A673 (cell line): ENCODE data around the gene KNCN. TPM values are rescaled to one million over a fixed set of nuclear protein-coding genes. Genes with fewer than 3 reads are reported as not detected.

Source experiments
- BruUV-seq: library from RNA; stranded (reverse); fragments of 400-500 nt; replicated peaks from 2 replicates; lab custom pipeline; 2021; lab: Mats Ljungman, UMichigan
- CTCF ChIA-PET: fragments of 300-600 bp; sonication (Branson Sonifier 250); formaldehyde crosslinking; loops from one replicate; lab custom pipeline; 2022; ENCODE audit warnings: antibody characterized with exemption; lab: Charles Lee
- POLR2A ChIA-PET: fragments of 300-600 bp; sonication (Branson Sonifier 250); formaldehyde crosslinking; loops from one replicate; lab custom pipeline; 2022; ENCODE audit warnings: antibody characterized with exemption; ENCODE audit not compliant: low non-redundant PET; lab: Charles Lee
- DNase-seq: peaks from one replicate; pipeline ENCODE4 v3.0.0-alpha.2; 2015; ENCODE audit warnings: low spot score
- H3K27ac ChIP-seq: fragments of 200-600 bp; sonication (generic); 2 replicates; pipeline ENCODE4 v1.5.1; 2016; ENCODE audit warnings: mixed run types, low read depth, mild to moderate bottlenecking, mixed read lengths, antibody characterized with exemption, low read length; ENCODE audit not compliant: poor library complexity, severe bottlenecking
- H3K27me3 ChIP-seq: fragments of 200-600 bp; sonication (generic); replicated peaks from 2 replicates; pipeline ENCODE4 v1.6.1; 2017; ENCODE audit warnings: mixed run types, low read depth, mild to moderate bottlenecking, mixed read lengths, antibody characterized with exemption, low read length; ENCODE audit not compliant: insufficient read depth, poor library complexity
- H3K36me3 ChIP-seq: fragments of 200-600 bp; sonication (generic); 2 replicates; pipeline ENCODE4 v1.6.1; 2016; ENCODE audit warnings: mixed run types, mild to moderate bottlenecking, mixed read lengths, antibody characterized with exemption, low read length; ENCODE audit not compliant: insufficient read depth, poor library complexity, severe bottlenecking
- H3K4me1 ChIP-seq: fragments of 200-600 bp; sonication (generic); 2 replicates; pipeline ENCODE4 v1.6.1; 2017; ENCODE audit warnings: mixed run types, mild to moderate bottlenecking, mixed read lengths, antibody characterized with exemption, low read length; ENCODE audit not compliant: insufficient read depth, poor library complexity, severe bottlenecking
- H3K4me3 ChIP-seq: fragments of 200-600 bp; sonication (generic); 2 replicates; pipeline ENCODE4 v1.5.1; 2016; ENCODE audit warnings: low read depth, mixed run types, mild to moderate bottlenecking, mixed read lengths, low read length; ENCODE audit not compliant: poor library complexity, severe bottlenecking
- H3K9me3 ChIP-seq: fragments of 200-600 bp; sonication (generic); 2 replicates; pipeline ENCODE4 v1.6.1; 2016; ENCODE audit warnings: mixed run types, low read depth, mild to moderate bottlenecking, mixed read lengths, antibody characterized with exemption, low read length; ENCODE audit not compliant: poor library complexity, severe bottlenecking
- CTCF ChIP-seq: fragments of 300-800, 200-600 bp; sonication (generic); conservative IDR thresholded peaks from 2 replicates; pipeline ENCODE4 v1.5.1; 2017; ENCODE audit warnings: low read depth, mild to moderate bottlenecking, antibody characterized with exemption, low read length, moderate library complexity, mixed read lengths
- EZH2 ChIP-seq: fragments of 200-600 bp; sonication (generic); IDR thresholded peaks from 2 replicates; pipeline ENCODE4 v1.6.1; 2017; ENCODE audit warnings: borderline replicate concordance, low read depth, mild to moderate bottlenecking, mixed read lengths, antibody characterized with exemption, low read length; ENCODE audit not compliant: poor library complexity, severe bottlenecking
- intact Hi-C: fragments of 100-400 bp; cut with micrococcal nuclease; formaldehyde crosslinking; loops from one replicate; pipeline ENCODE4 v1.10.0; 2022; ENCODE audit not compliant: unreplicated experiment
- total RNA-seq: library from RNA; stranded (reverse); gene quantifications from 2 replicates; pipeline ENCODE4 v1.2.3, GENCODE V29; 2021

The KNCN gene
- total RNA-seq, 1 experiment from 2014 or later: not detected

DNA sequence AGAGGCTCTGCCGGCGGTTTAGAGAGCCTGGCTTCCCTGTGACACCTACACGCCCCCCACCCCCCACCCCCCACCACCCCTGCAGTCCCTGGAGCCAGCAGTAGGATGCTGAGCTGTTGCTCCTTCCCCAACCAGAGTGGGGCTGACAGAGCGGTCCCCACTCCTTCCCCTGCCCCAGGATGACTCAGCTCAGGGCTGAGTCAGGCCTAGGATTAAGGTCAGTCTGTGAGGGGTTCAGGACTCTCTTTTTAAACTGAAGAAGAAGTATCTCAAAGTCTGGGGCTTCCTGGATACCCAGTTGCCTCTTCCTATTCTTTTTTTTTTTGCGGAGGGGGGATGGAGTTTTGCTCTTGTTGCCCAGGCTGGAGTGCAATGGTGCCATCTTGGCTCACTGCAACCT is 42.7 kb downstream of the KNCN start:
- H3K4me1 ChIP-seq: no peaks in the 10 kb centered on the region
- H3K36me3 ChIP-seq: no peaks in the 10 kb centered on the region
- BruUV-seq: no TSS peak
- no peaks in the 10 kb centered on the region for H3K27me3 ChIP-seq
- no peak for DNase-seq
- no peaks in the 10 kb centered on the region for H3K9me3 ChIP-seq
- intact Hi-C loops: no loop called here
- H3K27ac ChIP-seq: no peak overlapping the region
- ChIA-PET POLR2A (no interaction called here), CTCF (interaction anchor here (0.6 kb wide), 1 partner anchor 1061 kb away, joined by 4 read pairs; no protein-coding TSS in a partner anchor)
- TF ChIP-seq EZH2 (no peak), CTCF (no peak)
- H3K4me3 ChIP-seq: no peak overlapping the region

DNA sequence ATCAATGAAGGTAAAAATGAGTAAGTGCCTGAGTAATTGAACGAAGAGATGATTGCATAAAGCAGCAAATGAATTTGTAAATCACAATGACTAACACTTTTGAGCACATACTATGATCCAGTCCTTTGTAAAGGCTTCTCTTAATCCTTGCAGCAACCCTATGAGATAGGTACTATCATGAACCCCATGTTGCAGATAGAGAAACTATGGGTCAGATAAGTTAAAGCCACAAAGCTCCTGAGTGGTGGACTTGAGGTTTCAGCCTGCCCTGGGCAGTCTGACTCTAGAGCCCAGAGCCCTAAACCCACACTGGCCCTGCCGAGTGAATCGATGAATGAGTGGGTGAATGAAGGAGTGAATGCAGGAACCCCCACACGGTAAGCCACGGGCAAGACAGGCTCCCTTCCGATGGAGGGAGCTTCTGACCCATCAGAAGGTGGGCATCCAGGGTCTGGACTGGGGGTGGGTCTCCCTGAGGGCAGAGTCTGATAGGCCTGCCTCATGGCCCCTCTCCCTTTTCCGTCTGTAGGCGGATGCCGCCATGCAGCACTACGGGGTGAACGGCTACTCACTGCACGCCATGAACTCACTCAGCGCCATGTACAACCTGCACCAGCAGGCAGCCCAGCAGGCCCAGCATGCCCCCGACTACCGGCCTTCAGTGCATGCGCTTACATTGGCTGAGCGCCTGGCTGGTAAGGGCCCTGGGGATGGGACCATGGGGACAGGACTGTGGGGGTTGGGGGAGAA is 44.8 kb downstream of the KNCN start:
- no peak for DNase-seq
- no peaks in the 10 kb centered on the region for H3K36me3 ChIP-seq
- intact Hi-C loops: no loop called here
- no peaks in the 10 kb centered on the region for H3K9me3 ChIP-seq
- no peaks in the 10 kb centered on the region for H3K4me1 ChIP-seq
- no TSS peak for BruUV-seq
- no peaks in the 10 kb centered on the region for H3K27me3 ChIP-seq
- ChIA-PET POLR2A (no interaction called here), CTCF (no interaction called here)
- no peak overlapping the region for H3K27ac ChIP-seq
- no peak overlapping the region for H3K4me3 ChIP-seq
- TF ChIP-seq EZH2 (no peak), CTCF (no peak)

- Histone ChIP-seq H3K36me3 (no peaks in the 10 kb centered on the region), H3K9me3 (no peaks in the 10 kb centered on the region), H3K4me1 (no peaks in the 10 kb centered on the region), H3K27me3 (no peaks in the 10 kb centered on the region), H3K27ac (no peak overlapping the region), H3K4me3 (no peak overlapping the region)
- TF ChIP-seq EZH2 (no peak), CTCF (no peak)
- intact Hi-C loops: no loop called here
- ChIA-PET POLR2A (no interaction called here), CTCF (no interaction called here)
- no TSS peak for BruUV-seq
- DNase-seq: no peak
Measured at GRCh38 chr1:46503421-46503820, 48.0 kb downstream of the KNCN start.
